Measurements from ENCODE around the gene PGAP3. TPM values are rescaled to one million over a fixed set of nuclear protein-coding genes. Genes with fewer than 3 reads are reported as not detected.

The PGAP3 gene
- total RNA-seq, 1 experiment from 2014 or later: 5.9 TPM

DNA sequence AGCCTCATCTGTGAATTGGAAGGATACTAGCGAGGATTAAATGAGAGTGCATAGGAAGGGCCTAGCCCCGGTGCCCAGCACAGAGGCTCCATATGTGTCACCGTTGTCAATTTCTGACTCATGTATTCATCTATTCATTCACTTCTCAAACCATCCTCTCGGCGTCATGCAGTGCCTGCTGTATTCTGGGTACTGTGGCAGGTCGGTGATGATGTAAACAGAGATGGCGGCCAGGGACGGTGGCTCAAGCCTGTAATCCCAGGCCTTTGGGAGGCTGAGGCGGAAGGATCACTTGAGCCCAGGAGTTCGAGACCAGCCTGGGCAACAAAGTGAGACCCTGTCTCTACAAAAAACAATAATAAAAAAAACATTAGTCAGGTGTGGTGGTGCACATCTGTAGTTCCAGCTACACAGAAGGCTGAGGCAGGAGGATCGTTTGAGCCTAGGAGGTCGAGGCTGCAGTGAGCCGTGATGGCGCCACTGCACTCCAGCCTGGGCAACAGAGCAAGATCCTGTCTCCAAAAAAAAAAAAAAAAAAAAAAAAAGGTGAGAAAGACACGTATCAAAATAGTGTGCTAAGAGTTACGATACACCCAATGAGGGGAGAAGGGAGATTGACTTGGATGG is 65.4 kb downstream of the PGAP3 start:
- Histone ChIP-seq H3K27ac (ENCODE audit: low read length) (no peak overlapping the region), H3K9me3 (ENCODE audit: low read length) (no peaks in the 10 kb centered on the region), H4K20me1 (ENCODE audit: low read length) (no peaks in the 10 kb centered on the region), H2AFZ (ENCODE audit: low read length) (peak overlapping the region; percentile 66), H3K9ac (ENCODE audit: low read length) (no peak overlapping the region), H3K4me3 (ENCODE audit: low read length) (peak overlapping the region; percentile 48; the same call in 1 of the 2 replicates), H3K27me3 (ENCODE audit: low read length) (peaks cover 10% of the 10 kb centered on the region), H3F3A (ENCODE audit: low read length, unreplicated experiment) (no peaks in the 10 kb centered on the region), H3K9me2 (replicated peaks; ENCODE audit: low read length) (no peaks in the 10 kb centered on the region), H3K79me2 (ENCODE audit: low read length) (no peaks in the 10 kb centered on the region), H3K4me1 (ENCODE audit: insufficient read depth, low read length) (no peaks in the 10 kb centered on the region), H3K36me3 (ENCODE audit: low read depth, low read length) (no peaks in the 10 kb centered on the region; the same call in 1 of the 2 replicates), H3K4me2 (ENCODE audit: low read length) (peak overlapping the region; percentile 74)
- DNase-seq (peak; percentile 21), ATAC-seq (peak; percentile 16; the same call in 1 of the 2 replicates)
- ChIA-PET POLR2A (ENCODE audit: unreplicated experiment) (no interaction called here), CTCF (interaction anchor here (0.6 to 1.3 kb wide), 3 partner anchors 10 to 387 kb away, joined by 3 to 6 read pairs (median 3); no protein-coding TSS in a partner anchor)
- no TSS peak for BruUV-seq (replicated peaks)
- TF ChIP-seq EZH2 (IDR thresholded peaks at IDR 0.05; ENCODE audit: low read length, unreplicated experiment) (no peak), EZH2phosphoT487 (IDR thresholded peaks at IDR 0.05; ENCODE audit: borderline replicate concordance, low read length) (no peak)
- TF ChIP-seq, protein P1, sequence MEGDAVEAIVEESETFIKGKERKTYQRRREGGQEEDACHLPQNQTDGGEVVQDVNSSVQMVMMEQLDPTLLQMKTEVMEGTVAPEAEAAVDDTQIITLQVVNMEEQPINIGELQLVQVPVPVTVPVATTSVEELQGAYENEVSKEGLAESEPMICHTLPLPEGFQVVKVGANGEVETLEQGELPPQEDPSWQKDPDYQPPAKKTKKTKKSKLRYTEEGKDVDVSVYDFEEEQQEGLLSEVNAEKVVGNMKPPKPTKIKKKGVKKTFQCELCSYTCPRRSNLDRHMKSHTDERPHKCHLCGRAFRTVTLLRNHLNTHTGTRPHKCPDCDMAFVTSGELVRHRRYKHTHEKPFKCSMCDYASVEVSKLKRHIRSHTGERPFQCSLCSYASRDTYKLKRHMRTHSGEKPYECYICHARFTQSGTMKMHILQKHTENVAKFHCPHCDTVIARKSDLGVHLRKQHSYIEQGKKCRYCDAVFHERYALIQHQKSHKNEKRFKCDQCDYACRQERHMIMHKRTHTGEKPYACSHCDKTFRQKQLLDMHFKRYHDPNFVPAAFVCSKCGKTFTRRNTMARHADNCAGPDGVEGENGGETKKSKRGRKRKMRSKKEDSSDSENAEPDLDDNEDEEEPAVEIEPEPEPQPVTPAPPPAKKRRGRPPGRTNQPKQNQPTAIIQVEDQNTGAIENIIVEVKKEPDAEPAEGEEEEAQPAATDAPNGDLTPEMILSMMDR (conservative IDR thresholded peaks at IDR 0.05; ENCODE audit: low read depth, low read length): no peak
- intact Hi-C loops (cut with micrococcal nuclease): loop anchor here (2.0 to 5.0 kb wide), 2 partner anchors 76 to 130 kb away; no protein-coding TSS in a partner anchor

DNA sequence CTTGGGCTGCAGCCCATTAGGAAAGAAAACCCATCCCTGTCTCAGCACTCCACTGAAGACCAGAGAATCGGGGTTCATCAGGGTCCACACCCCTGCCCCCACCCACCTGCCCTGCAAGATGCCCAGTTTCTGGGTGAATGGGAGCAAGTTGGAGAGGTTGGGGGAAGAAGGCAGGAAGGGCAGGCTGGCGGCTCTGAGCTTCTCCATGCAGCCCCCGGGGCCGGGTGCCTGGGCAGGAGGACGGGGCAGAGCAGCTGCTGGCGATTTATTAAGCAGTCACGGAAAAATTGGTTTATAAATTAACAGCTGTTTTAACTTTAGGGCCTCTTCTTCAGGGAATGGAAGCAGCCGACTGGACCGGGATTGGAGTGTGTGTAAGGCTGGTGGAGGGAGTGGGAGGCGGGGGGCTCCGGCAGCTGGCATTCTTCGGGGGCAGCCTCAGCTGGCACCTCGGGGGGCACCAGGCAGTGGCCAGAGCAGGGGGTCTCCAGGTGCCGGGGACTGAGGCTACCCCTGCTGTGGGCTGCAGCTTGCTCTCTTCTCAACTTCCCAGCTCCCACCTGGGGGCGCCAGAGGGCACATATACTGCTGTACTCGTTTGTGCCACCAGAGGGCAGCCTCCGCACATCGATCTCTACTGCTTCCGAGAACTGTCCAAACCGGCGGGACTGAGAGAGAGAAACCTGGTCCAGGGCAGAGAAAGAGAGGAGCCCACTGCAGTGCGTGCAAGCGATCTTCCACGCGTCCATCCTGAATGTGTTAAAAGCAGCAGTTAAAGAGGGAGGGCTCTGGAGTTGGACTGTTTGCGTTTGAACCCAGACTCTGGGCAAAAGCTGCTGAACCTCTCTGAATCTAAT is 66.1 kb downstream of the PGAP3 start:
- H3K9me3 ChIP-seq (ENCODE audit: low read length): no peaks in the 10 kb centered on the region
- H3K4me3 ChIP-seq (ENCODE audit: low read length): peak overlapping the region; percentile 48; the same call in 1 of the 2 replicates
- no TSS peak for BruUV-seq (replicated peaks)
- TF ChIP-seq, protein P1 (conservative IDR thresholded peaks at IDR 0.05; ENCODE audit: low read depth, low read length): peak; percentile 99
- no peak for TF ChIP-seq EZH2phosphoT487 (IDR thresholded peaks at IDR 0.05; ENCODE audit: borderline replicate concordance, low read length)
- no peaks in the 10 kb centered on the region for H4K20me1 ChIP-seq (ENCODE audit: low read length)
- DNase-seq (peak; percentile 84), ATAC-seq (peak; percentile 51)
- peak overlapping the region; percentile 74 for H3K4me2 ChIP-seq (ENCODE audit: low read length)
- H3K9ac ChIP-seq (ENCODE audit: low read length): no peak overlapping the region
- peak overlapping the region; percentile 66 for H2AFZ ChIP-seq (ENCODE audit: low read length)
- peaks cover 3% of the 10 kb centered on the region for H3K27me3 ChIP-seq (ENCODE audit: low read length)
- intact Hi-C loops (cut with micrococcal nuclease): loop anchor here (2.0 to 5.0 kb wide), 2 partner anchors 75 to 131 kb away; no protein-coding TSS in a partner anchor
- no peaks in the 10 kb centered on the region; the same call in 1 of the 2 replicates for H3K36me3 ChIP-seq (ENCODE audit: low read depth, low read length)
- ChIA-PET CTCF (interaction anchor here (0.5 to 1.3 kb wide), 15 partner anchors 11 to 386 kb away, joined by 3 to 9 read pairs (median 4); partner anchors contain the start of genes MIEN1 and PNMT), POLR2A (ENCODE audit: unreplicated experiment) (no interaction called here)
- no peaks in the 10 kb centered on the region for H3F3A ChIP-seq (ENCODE audit: low read length, unreplicated experiment)
- H3K4me1 ChIP-seq (ENCODE audit: insufficient read depth, low read length): no peaks in the 10 kb centered on the region
- no peaks in the 10 kb centered on the region for H3K79me2 ChIP-seq (ENCODE audit: low read length)
- H3K9me2 ChIP-seq (replicated peaks; ENCODE audit: low read length): no peaks in the 10 kb centered on the region
- H3K27ac ChIP-seq (ENCODE audit: low read length): no peak overlapping the region

Small RNA genes within 50 kb of the gene (microRNA-seq; reads per million reads assigned to microRNA genes)
- gene MIR4728 (ENCODE audit: unreplicated experiment): 1.5 reads per million

Other genes starting within 250 kb of the PGAP3 start
- gene MED1, start 236.8 kb downstream of the PGAP3 start, total RNA-seq (2014; rRNA removed): 19.1 and 27.0 TPM in 2 replicates
- 30.4 and 39.2 TPM in 2 replicates for gene CDK12, start 226.6 kb downstream of the PGAP3 start, total RNA-seq (2014; rRNA removed)
- not detected in 2 replicates for gene NEUROD2, start 80.1 kb downstream of the PGAP3 start, total RNA-seq (2014; rRNA removed)
- gene PPP1R1B, start 61.1 kb downstream of the PGAP3 start, total RNA-seq (2014; rRNA removed): 2.9 and 3.1 TPM in 2 replicates
- gene STARD3, start 50.9 kb downstream of the PGAP3 start, total RNA-seq (2014; rRNA removed): 30.5 and 56.4 TPM in 2 replicates
- 0.12 and 0.51 TPM in 2 replicates for gene TCAP, start 22.7 kb downstream of the PGAP3 start, total RNA-seq (2014; rRNA removed)
- gene PNMT, start 19.6 kb downstream of the PGAP3 start, total RNA-seq (2014; rRNA removed): 1.2 and 1.4 TPM in 2 replicates
- gene ERBB2, start 12.0 kb upstream of the PGAP3 start, total RNA-seq (2014; rRNA removed): 36.2 and 57.1 TPM in 2 replicates
- 52.0 and 57.8 TPM in 2 replicates for gene MIEN1, start 42.5 kb upstream of the PGAP3 start, total RNA-seq (2014; rRNA removed)
- 21.2 and 31.3 TPM in 2 replicates for gene GRB7, start 49.9 kb upstream of the PGAP3 start, total RNA-seq (2014; rRNA removed)
- gene IKZF3, start 176.3 kb upstream of the PGAP3 start, total RNA-seq (2014; rRNA removed): under 0.01 TPM in 1 of 2 replicates, not detected in the other
- not detected in 2 replicates for gene ZPBP2, start 180.1 kb upstream of the PGAP3 start, total RNA-seq (2014; rRNA removed)
- gene GSDMB, start 230.6 kb upstream of the PGAP3 start, total RNA-seq (2014; rRNA removed): 3.8 and 4.8 TPM in 2 replicates
- 27.0 and 27.4 TPM in 2 replicates for gene ORMDL3, start 239.5 kb upstream of the PGAP3 start, total RNA-seq (2014; rRNA removed)
- gene LRRC3C, start 239.7 kb upstream of the PGAP3 start, total RNA-seq (2014; rRNA removed): not detected in 2 replicates

Measured in PC-3 (cell line).